Right kidney (tissue), 1 donor: ENCODE results near the gene AHDC1.

Source experiments
- DNase-seq: peaks from one replicate; pipeline ENCODE4 v3.0.0-alpha.2; 2016

Gene AHDC1

GRCh38 chr1:27615346-27616192 lies 11.6 kb upstream of the AHDC1 start:
- DNase-seq = no peak

- DNase-seq = peak; percentile 60
Measured at GRCh38 chr1:27614625-27615344, 10.8 kb upstream of the AHDC1 start.

- DNase-seq = no peak
Measured at GRCh38 chr1:27614043-27614624, 10.2 kb upstream of the AHDC1 start.

DNA sequence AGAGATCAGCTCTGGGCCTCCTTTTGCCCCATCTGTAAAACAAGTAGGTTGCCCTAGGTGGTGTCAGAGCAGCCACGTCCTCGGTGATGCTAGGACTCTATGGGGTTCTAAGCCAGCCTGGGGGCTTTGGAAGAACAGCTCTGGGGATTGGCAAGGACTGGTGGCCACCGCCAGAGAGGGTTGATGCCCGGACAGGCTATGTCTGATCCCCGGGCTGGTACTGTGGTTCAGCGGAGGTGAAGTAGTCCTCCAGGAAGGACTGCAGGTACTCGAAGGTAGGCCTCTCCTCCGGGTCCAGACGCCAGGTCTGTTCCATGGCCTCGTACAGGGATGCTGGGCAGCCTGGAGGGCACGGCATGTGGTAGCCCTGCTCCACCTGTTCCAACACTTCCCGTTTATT lies 8.8 kb upstream of the AHDC1 start:
- no peak for DNase-seq

GRCh38 chr1:27611450-27611849 lies 7.5 kb upstream of the AHDC1 start:
- no peak for DNase-seq

GRCh38 chr1:27609618-27610240 lies 5.8 kb upstream of the AHDC1 start:
- no peak for DNase-seq

GRCh38 chr1:27609210-27609555 lies 5.2 kb upstream of the AHDC1 start:
- DNase-seq = no peak

GRCh38 chr1:27607239-27607804 lies 3.4 kb upstream of the AHDC1 start:
- peak; percentile 77 for DNase-seq

GRCh38 chr1:27606708-27607238 lies 2.8 kb upstream of the AHDC1 start:
- no peak for DNase-seq

- DNase-seq = peak; percentile 81
Measured at GRCh38 chr1:27605796-27606707, 2.1 kb upstream of the AHDC1 start.

GRCh38 chr1:27605300-27605766 lies 1.4 kb upstream of the AHDC1 start:
- no peak for DNase-seq

DNA sequence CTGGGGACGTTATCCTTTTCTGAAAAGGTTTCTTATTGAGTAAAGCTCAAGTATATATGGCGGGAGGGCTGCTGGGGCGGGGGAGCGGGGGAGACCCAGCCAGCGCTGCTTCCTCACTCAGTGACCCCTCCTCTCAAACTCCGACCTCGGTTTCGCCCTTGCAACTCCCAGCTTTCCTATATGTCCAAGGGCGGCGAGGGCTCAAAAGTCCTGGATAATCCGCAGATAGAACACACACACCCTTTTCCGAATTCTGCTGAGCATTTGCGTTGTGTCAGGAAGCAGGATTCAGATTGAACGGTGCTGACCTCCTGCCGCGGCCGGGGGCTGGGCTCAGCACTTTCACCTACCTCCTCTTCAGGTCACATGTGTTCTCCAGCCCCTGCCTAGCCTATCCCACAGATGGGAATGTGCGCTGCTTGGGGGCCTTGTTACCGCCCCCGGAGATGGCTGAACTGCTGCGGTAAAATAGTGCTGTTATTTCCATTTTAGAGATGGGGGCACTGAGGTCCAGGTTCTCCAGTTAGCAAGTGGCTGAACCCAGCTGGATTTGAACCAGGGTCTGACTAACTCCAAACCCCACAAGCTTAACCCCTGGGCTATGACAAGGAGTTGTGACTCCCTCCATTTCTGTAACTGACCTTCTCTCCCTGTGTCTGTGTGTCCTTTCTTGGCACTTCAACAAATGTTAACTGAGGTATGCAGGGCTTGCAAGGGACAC lies 795 bp upstream of the AHDC1 start:
- DNase-seq = no peak

- DNase-seq = peak; percentile 81
Measured at GRCh38 chr1:27603309-27603680, 649 bp downstream of the AHDC1 start.

- no peak for DNase-seq
Measured at GRCh38 chr1:27602462-27603308, 1.3 kb downstream of the AHDC1 start.

- DNase-seq = peak; percentile 81
Measured at GRCh38 chr1:27601771-27602461, 2.0 kb downstream of the AHDC1 start.

GRCh38 chr1:27601321-27601770 lies 2.6 kb downstream of the AHDC1 start:
- DNase-seq = no peak

GRCh38 chr1:27600498-27601175 lies 3.3 kb downstream of the AHDC1 start:
- no peak for DNase-seq
